Measurements from ENCODE around the gene COX18.

- no peak for TF ChIP-seq CTCF (conservative IDR thresholded peaks at IDR 0.05; ENCODE audit: low read depth in 2 of 2)
- no peak for TF ChIP-seq EZH2 (IDR thresholded peaks at IDR 0.05; ENCODE audit: low read depth, unreplicated experiment)
- no peak for TF ChIP-seq EZH2phosphoT487 (IDR thresholded peaks at IDR 0.05; ENCODE audit: unreplicated experiment)
- no peak for TF ChIP-seq POLR2AphosphoS5 (IDR thresholded peaks at IDR 0.05; ENCODE audit: low read depth)
Measured at GRCh38 chr4:73055241-73055897, 14.1 kb downstream of the COX18 start.
